Measurements from ENCODE around the gene PIF1.

Gene PIF1

DNA sequence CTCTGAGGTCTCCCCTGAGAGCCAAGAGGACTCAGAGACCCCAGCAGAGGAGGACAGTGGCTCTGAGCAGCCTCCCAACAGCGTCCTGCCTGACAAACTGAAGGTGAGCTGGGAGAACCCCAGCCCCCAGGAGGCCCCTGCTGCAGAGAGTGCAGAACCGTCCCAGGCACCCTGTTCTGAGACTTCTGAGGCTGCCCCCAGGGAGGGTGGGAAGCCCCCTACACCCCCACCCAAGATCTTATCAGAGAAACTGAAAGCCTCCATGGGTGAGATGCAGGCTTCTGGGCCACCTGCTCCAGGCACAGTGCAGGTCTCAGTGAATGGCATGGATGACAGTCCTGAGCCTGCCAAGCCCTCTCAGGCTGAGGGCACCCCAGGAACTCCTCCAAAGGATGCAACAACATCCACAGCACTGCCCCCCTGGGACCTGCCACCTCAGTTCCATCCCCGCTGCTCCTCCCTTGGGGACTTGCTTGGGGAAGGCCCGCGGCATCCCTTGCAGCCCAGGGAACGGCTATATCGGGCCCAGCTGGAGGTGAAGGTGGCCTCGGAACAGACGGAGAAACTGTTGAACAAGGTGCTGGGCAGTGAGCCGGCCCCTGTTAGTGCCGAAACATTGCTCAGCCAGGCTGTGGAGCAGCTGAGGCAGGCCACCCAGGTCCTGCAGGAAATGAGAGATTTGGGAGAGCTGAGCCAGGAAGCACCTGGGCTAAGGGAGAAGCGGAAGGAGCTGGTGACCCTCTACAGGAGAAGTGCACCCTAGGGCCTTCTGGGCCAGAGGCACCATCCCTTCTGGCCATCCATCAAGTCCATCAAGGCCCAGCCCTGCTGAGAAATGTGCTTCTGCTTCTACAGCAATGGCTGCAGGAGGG lies 39.9 kb upstream of the PIF1 start:
- H3K27ac ChIP-seq, result peak overlapping the region; percentile 56
- peaks cover 16 to 18% of the 10 kb centered on the region in 2 experiments for H3K4me1 ChIP-seq (ENCODE audit: control insufficient read depth in 1 of 2, insufficient read depth in 1 of 2, low read depth in 1 of 2, low read length in 1 of 2)
- H3K4me3 ChIP-seq (ENCODE audit: low read depth in 1 of 2, low read length in 1 of 2), result no peak overlapping the region
- H3K27me3 ChIP-seq, result no peaks in the 10 kb centered on the region
- peaks cover 69% of the 10 kb centered on the region for H3K36me3 ChIP-seq
- TF ChIP-seq, protein P1, sequence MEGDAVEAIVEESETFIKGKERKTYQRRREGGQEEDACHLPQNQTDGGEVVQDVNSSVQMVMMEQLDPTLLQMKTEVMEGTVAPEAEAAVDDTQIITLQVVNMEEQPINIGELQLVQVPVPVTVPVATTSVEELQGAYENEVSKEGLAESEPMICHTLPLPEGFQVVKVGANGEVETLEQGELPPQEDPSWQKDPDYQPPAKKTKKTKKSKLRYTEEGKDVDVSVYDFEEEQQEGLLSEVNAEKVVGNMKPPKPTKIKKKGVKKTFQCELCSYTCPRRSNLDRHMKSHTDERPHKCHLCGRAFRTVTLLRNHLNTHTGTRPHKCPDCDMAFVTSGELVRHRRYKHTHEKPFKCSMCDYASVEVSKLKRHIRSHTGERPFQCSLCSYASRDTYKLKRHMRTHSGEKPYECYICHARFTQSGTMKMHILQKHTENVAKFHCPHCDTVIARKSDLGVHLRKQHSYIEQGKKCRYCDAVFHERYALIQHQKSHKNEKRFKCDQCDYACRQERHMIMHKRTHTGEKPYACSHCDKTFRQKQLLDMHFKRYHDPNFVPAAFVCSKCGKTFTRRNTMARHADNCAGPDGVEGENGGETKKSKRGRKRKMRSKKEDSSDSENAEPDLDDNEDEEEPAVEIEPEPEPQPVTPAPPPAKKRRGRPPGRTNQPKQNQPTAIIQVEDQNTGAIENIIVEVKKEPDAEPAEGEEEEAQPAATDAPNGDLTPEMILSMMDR (IDR thresholded peaks at IDR 0.05), result no peak
- H3K9me3 ChIP-seq, result no peaks in the 10 kb centered on the region

- H3K9me3 ChIP-seq, result no peaks in the 10 kb centered on the region
- H3K36me3 ChIP-seq, result peaks cover 82% of the 10 kb centered on the region
- no peak overlapping the region for H3K4me3 ChIP-seq (ENCODE audit: low read depth in 1 of 2, low read length in 1 of 2)
- peak overlapping the region; percentile 56 for H3K27ac ChIP-seq
- H3K4me1 ChIP-seq (ENCODE audit: control insufficient read depth in 1 of 2, insufficient read depth in 1 of 2, low read depth in 1 of 2, low read length in 1 of 2), result peaks cover 12 to 21% of the 10 kb centered on the region in 2 experiments
- TF ChIP-seq, protein P1 (IDR thresholded peaks at IDR 0.05), result no peak
- H3K27me3 ChIP-seq, result no peaks in the 10 kb centered on the region
These were observed 38.6 kb upstream of the PIF1 start for GRCh38 chr15:64864068-64864467.

GRCh38 chr15:64862408-64862807 lies 37.0 kb upstream of the PIF1 start:
- TF ChIP-seq, protein P1 (IDR thresholded peaks at IDR 0.05), result no peak
- H3K4me3 ChIP-seq (ENCODE audit: low read depth in 1 of 2, low read length in 1 of 2), result no peak overlapping the region
- no peaks in the 10 kb centered on the region for H3K9me3 ChIP-seq
- H3K4me1 ChIP-seq (ENCODE audit: control insufficient read depth in 1 of 2, insufficient read depth in 1 of 2, low read depth in 1 of 2, low read length in 1 of 2), result peaks cover 29 to 38% of the 10 kb centered on the region in 2 experiments
- peak overlapping the region; percentile 69 for H3K27ac ChIP-seq
- peaks cover 93% of the 10 kb centered on the region for H3K36me3 ChIP-seq
- no peaks in the 10 kb centered on the region for H3K27me3 ChIP-seq

DNA sequence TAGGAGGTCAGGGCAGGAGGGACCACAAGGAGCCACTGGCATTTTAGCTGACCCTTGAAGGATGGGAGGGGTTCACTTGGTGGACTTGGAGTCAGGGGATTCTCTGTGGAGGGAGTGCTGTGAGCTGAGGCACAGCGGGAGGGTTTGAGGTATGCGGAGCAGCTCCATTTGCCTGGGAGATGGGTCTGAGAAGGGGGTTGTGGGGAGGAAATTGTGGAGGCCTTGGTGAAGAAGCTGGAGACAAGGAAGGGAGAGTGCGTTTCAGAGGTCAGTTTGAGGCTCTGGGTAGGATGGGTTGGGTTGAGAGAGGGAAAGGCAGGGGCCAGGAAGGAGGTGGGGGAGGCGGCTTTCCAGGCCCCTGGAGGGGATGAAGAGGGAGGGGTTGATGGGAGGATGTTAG lies 36.5 kb upstream of the PIF1 start:
- Histone ChIP-seq H3K27ac (peak overlapping the region; percentile 69), H3K9me3 (no peaks in the 10 kb centered on the region), H3K4me1 (ENCODE audit: control insufficient read depth in 1 of 2, insufficient read depth in 1 of 2, low read depth in 1 of 2, low read length in 1 of 2) (peaks cover 33 to 42% of the 10 kb centered on the region in 2 experiments), H3K4me3 (ENCODE audit: low read depth in 1 of 2, low read length in 1 of 2) (no peak overlapping the region), H3K27me3 (no peaks in the 10 kb centered on the region), H3K36me3 (peaks cover 88% of the 10 kb centered on the region)
- TF ChIP-seq, protein P1 (IDR thresholded peaks at IDR 0.05), result no peak

- Histone ChIP-seq H3K4me3 (ENCODE audit: low read depth in 1 of 2, low read length in 1 of 2) (no peak overlapping the region), H3K4me1 (ENCODE audit: control insufficient read depth in 1 of 2, insufficient read depth in 1 of 2, low read depth in 1 of 2, low read length in 1 of 2) (peaks cover 40 to 49% of the 10 kb centered on the region in 2 experiments), H3K36me3 (peaks cover 87% of the 10 kb centered on the region), H3K27me3 (no peaks in the 10 kb centered on the region), H3K27ac (peak overlapping the region; percentile 69), H3K9me3 (no peaks in the 10 kb centered on the region)
- TF ChIP-seq, protein P1 (IDR thresholded peaks at IDR 0.05), result no peak
These were observed 35.9 kb upstream of the PIF1 start for GRCh38 chr15:64861331-64861730.
